ENCODE results near the gene NRDC. TPM values are rescaled to one million over a fixed set of nuclear protein-coding genes. Genes with fewer than 3 reads are reported as not detected.

Gene NRDC
- total RNA-seq, 1 experiment from 2014 or later, result 147 TPM

DNA sequence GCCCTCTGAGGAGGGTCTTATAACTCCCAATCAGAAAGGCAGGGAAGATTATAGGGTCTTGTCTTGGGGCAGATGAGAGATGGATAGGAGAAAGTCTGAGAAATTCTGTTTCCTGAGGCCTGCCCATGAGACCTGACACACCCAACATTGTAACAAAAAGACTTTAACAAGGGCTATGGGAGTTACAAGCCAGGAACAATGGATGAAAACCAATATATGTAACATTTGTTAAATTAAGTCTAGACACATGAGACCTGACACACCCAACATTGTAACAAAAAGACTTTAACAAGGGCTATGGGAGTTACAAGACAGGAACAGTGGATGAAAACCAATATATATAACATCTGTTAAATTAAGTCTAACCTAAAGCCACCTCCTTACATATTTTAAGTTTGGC lies 21.8 kb downstream of the NRDC start:
- peaks cover 27 to 28% of the 10 kb centered on the region in 2 experiments for H3K4me1 Mint-ChIP-seq
- peak overlapping the region in 2 of 3 experiments; percentile 25 to 67; a peak in 2 of 7 replicates for H3K27ac Mint-ChIP-seq
- Histone ChIP-seq H3K4me1 (ENCODE audit: insufficient read depth, low read length) (peaks cover 8% of the 10 kb centered on the region; the same call in 1 of the 2 replicates), H4K91ac (ENCODE audit: insufficient read length, low read depth, low read length) (no peak overlapping the region), H3K56ac (ENCODE audit: insufficient read length, low read depth, low read length) (no peak overlapping the region), H3K9me3 (ENCODE audit: control insufficient read depth, low read depth, low read length) (no peaks in the 10 kb centered on the region), H3K23ac (ENCODE audit: insufficient read length, low read depth, low read length) (no peak overlapping the region), H4K8ac (replicated peaks; ENCODE audit: insufficient read length, low read depth, low read length) (no peak overlapping the region), H3K27me3 (ENCODE audit: insufficient read depth, low read length) (no peaks in the 10 kb centered on the region), H3K18ac (ENCODE audit: insufficient read length, low read depth, low read length) (no peak overlapping the region), H3K4me2 (ENCODE audit: insufficient read depth, insufficient read length, low read length) (no peak overlapping the region), H2AK5ac (ENCODE audit: insufficient read length, low read length) (no peak overlapping the region), H2AFZ (ENCODE audit: low read length) (no peak overlapping the region), H3K79me1 (ENCODE audit: insufficient read depth, low read depth, low read length, poor library complexity, severe bottlenecking) (peaks cover 2% of the 10 kb centered on the region), H3K14ac (ENCODE audit: insufficient read depth, low read length) (no peak overlapping the region), H3K9ac (ENCODE audit: extremely low read depth, insufficient read length, low read length) (no peak overlapping the region), H2BK15ac (ENCODE audit: low read depth, low read length) (no peak overlapping the region), H2BK120ac (ENCODE audit: low read depth, low read length, poor library complexity, severe bottlenecking) (no peak overlapping the region), H2BK20ac (ENCODE audit: low read depth, low read length, poor library complexity, severe bottlenecking) (no peak overlapping the region), H2BK5ac (ENCODE audit: insufficient read length, low read length) (no peak overlapping the region), H3T11ph (ENCODE audit: low read length) (no peak overlapping the region), H4K5ac (ENCODE audit: insufficient read length, low read depth, low read length) (no peak overlapping the region), H2BK12ac (ENCODE audit: insufficient read length, low read depth, low read length) (no peak overlapping the region), H3K23me2 (ENCODE audit: insufficient read length, low read depth, low read length, poor library complexity, severe bottlenecking) (no peaks in the 10 kb centered on the region), H3K27ac (ENCODE audit: insufficient read length, low read depth, low read length) (no peak overlapping the region), H4K20me1 (ENCODE audit: control insufficient read depth, insufficient read depth, insufficient read length) (no peaks in the 10 kb centered on the region), H3K4ac (ENCODE audit: low read depth, low read length) (no peak overlapping the region), H3K79me2 (ENCODE audit: insufficient read depth, low read length) (peaks cover 6% of the 10 kb centered on the region; the same call in 1 of the 2 replicates)
- TF ChIP-seq, protein P1, sequence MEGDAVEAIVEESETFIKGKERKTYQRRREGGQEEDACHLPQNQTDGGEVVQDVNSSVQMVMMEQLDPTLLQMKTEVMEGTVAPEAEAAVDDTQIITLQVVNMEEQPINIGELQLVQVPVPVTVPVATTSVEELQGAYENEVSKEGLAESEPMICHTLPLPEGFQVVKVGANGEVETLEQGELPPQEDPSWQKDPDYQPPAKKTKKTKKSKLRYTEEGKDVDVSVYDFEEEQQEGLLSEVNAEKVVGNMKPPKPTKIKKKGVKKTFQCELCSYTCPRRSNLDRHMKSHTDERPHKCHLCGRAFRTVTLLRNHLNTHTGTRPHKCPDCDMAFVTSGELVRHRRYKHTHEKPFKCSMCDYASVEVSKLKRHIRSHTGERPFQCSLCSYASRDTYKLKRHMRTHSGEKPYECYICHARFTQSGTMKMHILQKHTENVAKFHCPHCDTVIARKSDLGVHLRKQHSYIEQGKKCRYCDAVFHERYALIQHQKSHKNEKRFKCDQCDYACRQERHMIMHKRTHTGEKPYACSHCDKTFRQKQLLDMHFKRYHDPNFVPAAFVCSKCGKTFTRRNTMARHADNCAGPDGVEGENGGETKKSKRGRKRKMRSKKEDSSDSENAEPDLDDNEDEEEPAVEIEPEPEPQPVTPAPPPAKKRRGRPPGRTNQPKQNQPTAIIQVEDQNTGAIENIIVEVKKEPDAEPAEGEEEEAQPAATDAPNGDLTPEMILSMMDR (conservative IDR thresholded peaks at IDR 0.05), result no peak
- no peaks in the 10 kb centered on the region for H3K27me3 Mint-ChIP-seq (ENCODE audit: low read depth)
- no peak overlapping the region for H3K4me3 Mint-ChIP-seq
- H3K36me3 Mint-ChIP-seq (ENCODE audit: insufficient read depth in 1 of 3, low read depth in 3 of 3), result peaks cover 5 to 10% (median 10%) of the 10 kb centered on the region in 3 experiments; a peak in 6 of 7 replicates
- no peak for DNase-seq
- no peaks in the 10 kb centered on the region for H3K9me3 Mint-ChIP-seq

Data from H9 (cell line).